ENCODE data around the gene ADGRL2. TPM values are rescaled to one million over a fixed set of nuclear protein-coding genes. Genes with fewer than 3 reads are reported as not detected.

The ADGRL2 gene
- total and polyA plus RNA-seq, 2 donors (not counting 3 experiments of a cell fraction or from before 2014, with no cell fraction given): 32.7 to 46.1 TPM

DNA sequence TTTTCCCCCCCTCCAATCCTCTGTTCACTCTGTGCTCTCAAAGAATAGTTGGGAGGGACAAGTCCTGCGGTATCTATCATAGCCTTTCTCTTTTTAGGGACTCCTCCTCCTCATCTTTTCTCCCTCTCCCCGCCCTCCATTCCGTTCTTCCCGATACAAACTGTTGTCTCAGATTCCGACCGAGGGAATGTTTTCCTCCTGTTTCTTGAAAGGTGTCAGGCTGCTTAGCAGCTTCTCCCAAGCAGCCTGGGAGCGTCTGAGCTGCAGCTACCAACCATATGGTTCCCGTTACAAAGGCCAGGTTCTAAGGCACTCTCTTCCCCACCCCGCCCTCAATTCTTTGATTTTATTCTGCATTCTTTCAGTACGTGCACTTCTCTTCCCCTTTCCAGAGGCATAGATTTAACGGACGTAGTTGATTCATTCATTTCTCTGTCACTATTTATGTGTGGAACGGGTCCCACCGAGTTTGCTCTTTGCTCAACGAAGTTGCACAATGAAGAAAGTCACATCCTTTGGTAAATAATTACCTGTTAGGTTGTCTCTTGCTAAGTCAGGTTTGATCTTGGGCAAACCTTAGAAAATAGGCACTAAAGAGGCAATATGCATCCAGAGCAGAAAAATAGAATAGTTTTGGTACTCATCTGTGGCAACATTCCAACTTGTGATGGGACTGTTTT is 2.8 kb downstream of the ADGRL2 start:
- peaks cover 30% of the 10 kb centered on the region for H3K79me2 ChIP-seq (ENCODE audit: control insufficient read depth, insufficient read depth, low read length)
- no peak overlapping the region for H3K27ac ChIP-seq (ENCODE audit: insufficient read depth, low read depth, low read length)
- peaks cover 19% of the 10 kb centered on the region for H3K4me1 ChIP-seq (ENCODE audit: control insufficient read depth, extremely low read depth, insufficient read depth, low read length)
- DNase-seq (ENCODE audit: low read depth, low spot score) (peak; percentile 54), FAIRE-seq (peak; percentile 66)
- BruUV-seq (replicated peaks): TSS peak; percentile 10
- no peaks in the 10 kb centered on the region for H4K20me1 ChIP-seq (replicated peaks; ENCODE audit: control insufficient read depth, extremely low read depth, insufficient read depth, low read length)
- CTCF ChIA-PET: interaction anchor here (0.7 to 6.6 kb wide), 12 partner anchors 9 to 892 kb away, joined by 3 to 95 read pairs (median 6); no protein-coding TSS in a partner anchor
- H3K36me3 ChIP-seq (ENCODE audit: control insufficient read depth in 2 of 2, extremely low read depth in 1 of 2, insufficient read depth in 2 of 2, low read length in 2 of 2): no peaks in the 10 kb centered on the region
- dilution Hi-C loops (cut with MboI; ENCODE audit: extremely low pct_ligation_motif_present, low sequenced_read_pairs): no loop called here
- no peaks in the 10 kb centered on the region for H3K9me1 ChIP-seq (replicated peaks; ENCODE audit: control insufficient read depth, extremely low read depth, insufficient read depth, low read length)
- peak overlapping the region; percentile 80 for H3K9ac ChIP-seq (replicated peaks; ENCODE audit: extremely low read depth, insufficient read depth, low read length)
- POLR2A ChIA-PET: interaction anchor here (1.4 kb wide), 1 partner anchor 8 kb away, joined by 3 read pairs; no protein-coding TSS in a partner anchor
- H2AFZ ChIP-seq (ENCODE audit: low read depth, low read length): peak overlapping the region; percentile 88
- H3K4me3 ChIP-seq (replicated peaks in 1 of 3; ENCODE audit: insufficient read depth in 1 of 3, low read depth in 1 of 3, low read length in 3 of 3): peak overlapping the region; percentile 71 to 99 (median 89)
- H3K27me3 ChIP-seq (ENCODE audit: control insufficient read depth in 2 of 2, insufficient read depth in 2 of 2, low read length in 2 of 2): no peaks in the 10 kb centered on the region
- H3K9me3 ChIP-seq (replicated peaks; ENCODE audit: control insufficient read depth, insufficient read depth, low read length): no peaks in the 10 kb centered on the region
- intact Hi-C loops (cut with micrococcal nuclease): loop anchor here (2.0 to 10.0 kb wide), 6 partner anchors 194 to 1586 kb away; no protein-coding TSS in a partner anchor
- H3K4me2 ChIP-seq (ENCODE audit: insufficient read depth, low read length): peak overlapping the region; percentile 92
- TF ChIP-seq MYC (IDR thresholded peaks at IDR 0.05; ENCODE audit: low read depth, low read length): no peak
- no peak for TF ChIP-seq POLR2A (IDR thresholded peaks at IDR 0.05; ENCODE audit: low read depth, low read length)

DNA sequence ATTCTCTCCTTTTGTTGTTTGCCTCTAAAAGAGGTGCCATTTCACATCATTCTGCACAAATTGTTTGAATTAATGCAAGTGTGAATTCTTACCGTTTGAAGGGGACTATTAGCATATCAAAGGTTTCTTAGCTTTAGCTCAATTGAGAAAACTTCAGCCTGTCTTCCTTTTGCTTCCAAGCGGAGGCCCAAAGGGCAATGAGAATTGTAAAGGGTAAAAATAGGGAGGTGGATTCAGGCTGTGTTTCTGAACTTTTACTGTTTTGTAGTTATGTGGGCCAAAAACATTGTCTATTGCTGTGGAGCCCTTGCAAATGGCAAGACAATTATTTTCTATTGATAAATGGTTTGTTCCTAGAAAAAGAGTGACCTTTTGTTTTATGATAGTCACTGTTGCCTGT is 3.6 kb downstream of the ADGRL2 start:
- Histone ChIP-seq H3K4me2 (ENCODE audit: insufficient read depth, low read length) (peak overlapping the region; percentile 19), H4K20me1 (replicated peaks; ENCODE audit: control insufficient read depth, extremely low read depth, insufficient read depth, low read length) (no peaks in the 10 kb centered on the region), H3K9ac (replicated peaks; ENCODE audit: extremely low read depth, insufficient read depth, low read length) (no peak overlapping the region), H3K4me1 (ENCODE audit: control insufficient read depth, extremely low read depth, insufficient read depth, low read length) (peaks cover 23% of the 10 kb centered on the region), H3K4me3 (replicated peaks in 1 of 3; ENCODE audit: insufficient read depth in 1 of 3, low read depth in 1 of 3, low read length in 3 of 3) (no peak overlapping the region), H2AFZ (ENCODE audit: low read depth, low read length) (no peak overlapping the region), H3K27me3 (ENCODE audit: control insufficient read depth in 2 of 2, insufficient read depth in 2 of 2, low read length in 2 of 2) (no peaks in the 10 kb centered on the region), H3K27ac (ENCODE audit: insufficient read depth, low read depth, low read length) (no peak overlapping the region), H3K79me2 (ENCODE audit: control insufficient read depth, insufficient read depth, low read length) (peaks cover 31% of the 10 kb centered on the region), H3K36me3 (ENCODE audit: control insufficient read depth in 2 of 2, extremely low read depth in 1 of 2, insufficient read depth in 2 of 2, low read length in 2 of 2) (no peaks in the 10 kb centered on the region), H3K9me1 (replicated peaks; ENCODE audit: control insufficient read depth, extremely low read depth, insufficient read depth, low read length) (no peaks in the 10 kb centered on the region), H3K9me3 (replicated peaks; ENCODE audit: control insufficient read depth, insufficient read depth, low read length) (no peaks in the 10 kb centered on the region)
- intact Hi-C loops (cut with micrococcal nuclease) (loop anchor here (5.0 to 10.0 kb wide), 5 partner anchors 193 to 1587 kb away; no protein-coding TSS in a partner anchor), dilution Hi-C loops (cut with MboI; ENCODE audit: extremely low pct_ligation_motif_present, low sequenced_read_pairs) (no loop called here)
- no peak for FAIRE-seq
- ChIA-PET CTCF (interaction anchor here (1.7 kb wide), 1 partner anchor 8 kb away, joined by 7 read pairs; no protein-coding TSS in a partner anchor), POLR2A (no interaction called here)
- no TSS peak for BruUV-seq (replicated peaks)
- peak; percentile 10 for DNase-seq (ENCODE audit: low read depth, low spot score)
- TF ChIP-seq FOS (IDR thresholded peaks at IDR 0.05; ENCODE audit: borderline replicate concordance, insufficient read depth, low read length) (no peak), POLR2AphosphoS5 (IDR thresholded peaks at IDR 0.05; ENCODE audit: insufficient read depth, low read depth, low read length) (no peak), POLR2A (IDR thresholded peaks at IDR 0.05; ENCODE audit: low read depth, low read length) (no peak), JUN (IDR thresholded peaks at IDR 0.05; ENCODE audit: borderline replicate concordance, insufficient read depth, insufficient read length, low read depth) (no peak), MYC (IDR thresholded peaks at IDR 0.05; ENCODE audit: low read depth, low read length) (no peak), EZH2 (IDR thresholded peaks at IDR 0.05; ENCODE audit: borderline replicate concordance, low read depth, low read length, severe bottlenecking) (no peak), GATA2 (IDR thresholded peaks at IDR 0.05; ENCODE audit: insufficient read depth, insufficient read length, low read depth, low read length) (no peak)
- TF ChIP-seq, protein P1, sequence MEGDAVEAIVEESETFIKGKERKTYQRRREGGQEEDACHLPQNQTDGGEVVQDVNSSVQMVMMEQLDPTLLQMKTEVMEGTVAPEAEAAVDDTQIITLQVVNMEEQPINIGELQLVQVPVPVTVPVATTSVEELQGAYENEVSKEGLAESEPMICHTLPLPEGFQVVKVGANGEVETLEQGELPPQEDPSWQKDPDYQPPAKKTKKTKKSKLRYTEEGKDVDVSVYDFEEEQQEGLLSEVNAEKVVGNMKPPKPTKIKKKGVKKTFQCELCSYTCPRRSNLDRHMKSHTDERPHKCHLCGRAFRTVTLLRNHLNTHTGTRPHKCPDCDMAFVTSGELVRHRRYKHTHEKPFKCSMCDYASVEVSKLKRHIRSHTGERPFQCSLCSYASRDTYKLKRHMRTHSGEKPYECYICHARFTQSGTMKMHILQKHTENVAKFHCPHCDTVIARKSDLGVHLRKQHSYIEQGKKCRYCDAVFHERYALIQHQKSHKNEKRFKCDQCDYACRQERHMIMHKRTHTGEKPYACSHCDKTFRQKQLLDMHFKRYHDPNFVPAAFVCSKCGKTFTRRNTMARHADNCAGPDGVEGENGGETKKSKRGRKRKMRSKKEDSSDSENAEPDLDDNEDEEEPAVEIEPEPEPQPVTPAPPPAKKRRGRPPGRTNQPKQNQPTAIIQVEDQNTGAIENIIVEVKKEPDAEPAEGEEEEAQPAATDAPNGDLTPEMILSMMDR (IDR thresholded peaks at IDR 0.05; ENCODE audit: extremely low read depth in 1 of 2, insufficient read depth in 1 of 2, low read depth in 1 of 2, low read length in 2 of 2): no peak
- TF ChIP-seq, protein P2, sequence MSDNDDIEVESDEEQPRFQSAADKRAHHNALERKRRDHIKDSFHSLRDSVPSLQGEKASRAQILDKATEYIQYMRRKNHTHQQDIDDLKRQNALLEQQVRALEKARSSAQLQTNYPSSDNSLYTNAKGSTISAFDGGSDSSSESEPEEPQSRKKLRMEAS (IDR thresholded peaks at IDR 0.05; ENCODE audit: insufficient read depth, insufficient read length): no peak
